ENCODE data around the gene SIGLEC1.

Gene SIGLEC1

DNA sequence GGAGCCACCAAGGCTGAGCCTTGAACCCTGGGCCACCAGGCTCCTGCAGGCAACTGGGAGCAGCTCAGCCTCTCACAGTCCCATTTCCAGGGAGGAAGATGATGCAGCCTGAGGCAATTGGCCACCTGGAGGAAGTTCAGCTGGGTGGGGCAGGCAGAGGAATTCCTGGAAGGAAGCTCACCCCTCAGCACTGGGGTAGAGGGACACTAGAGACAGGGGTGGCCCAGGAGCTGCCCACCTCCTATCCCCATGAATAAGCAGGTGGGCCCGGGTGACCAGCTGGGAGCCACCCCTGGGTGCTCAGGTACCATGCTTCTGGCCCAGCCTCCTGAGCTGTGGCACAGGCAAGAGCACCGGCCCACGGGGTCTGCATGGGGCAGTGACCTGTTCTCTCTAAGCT, 16.5 kb upstream of the SIGLEC1 start:
- CTCF ChIA-PET = interaction anchor here (0.6 to 2.1 kb wide), 2 partner anchors 13 to 800 kb away, joined by 3 to 5 read pairs; no protein-coding TSS in a partner anchor
- H3K27me3 Mint-ChIP-seq = peaks cover 83% of the 10 kb centered on the region
- H3K27ac Mint-ChIP-seq = no peak overlapping the region
- peaks cover 5% of the 10 kb centered on the region for H3K4me1 Mint-ChIP-seq
- H3K36me3 Mint-ChIP-seq = no peaks in the 10 kb centered on the region
- DNase-seq = no peak
- H3K9me3 Mint-ChIP-seq = no peaks in the 10 kb centered on the region
- no peak overlapping the region for H3K4me3 Mint-ChIP-seq

- H3K27me3 Mint-ChIP-seq = peaks cover 80% of the 10 kb centered on the region
- peaks cover 5% of the 10 kb centered on the region for H3K4me1 Mint-ChIP-seq
- H3K27ac Mint-ChIP-seq = no peak overlapping the region
- H3K9me3 Mint-ChIP-seq = no peaks in the 10 kb centered on the region
- H3K4me3 Mint-ChIP-seq = no peak overlapping the region
- DNase-seq = no peak
- H3K36me3 Mint-ChIP-seq = no peaks in the 10 kb centered on the region
- CTCF ChIA-PET = interaction anchor here (0.6 to 2.1 kb wide), 2 partner anchors 12 to 800 kb away, joined by 3 to 5 read pairs; no protein-coding TSS in a partner anchor
These were observed 16.0 kb upstream of the SIGLEC1 start for GRCh38 chr20:3728354-3728753.

DNA sequence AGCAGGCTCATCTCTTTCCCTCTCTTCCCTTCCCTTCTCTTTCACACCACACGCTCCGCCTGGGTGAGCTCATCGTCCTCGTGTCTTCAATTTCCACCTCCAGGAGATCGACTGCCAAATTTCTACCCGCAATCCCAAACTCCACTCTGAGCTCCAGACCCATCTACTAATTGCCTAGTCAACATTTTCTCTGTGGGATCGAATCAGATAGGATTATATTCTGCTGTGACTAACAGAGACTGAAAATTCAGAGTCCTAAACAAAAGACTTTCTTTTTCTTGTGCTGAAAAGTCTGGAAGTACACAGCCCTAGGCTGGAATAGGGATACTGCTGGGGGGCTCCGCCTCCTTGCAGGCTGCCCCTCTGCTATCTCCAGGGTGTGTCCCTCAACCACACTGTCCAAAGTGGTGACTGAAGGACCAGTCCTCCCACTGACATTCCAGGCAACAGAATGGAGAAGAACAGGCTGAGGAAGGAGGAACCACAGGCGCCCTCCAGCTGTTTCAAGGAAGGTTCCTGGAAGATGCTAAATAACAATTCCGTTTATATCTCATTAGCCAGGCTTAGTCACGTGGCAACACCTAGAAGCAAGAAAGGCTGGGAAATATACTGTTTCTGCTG, 15.1 kb upstream of the SIGLEC1 start:
- no peaks in the 10 kb centered on the region for H3K9me3 Mint-ChIP-seq
- H3K36me3 Mint-ChIP-seq = no peaks in the 10 kb centered on the region
- no peak overlapping the region for H3K27ac Mint-ChIP-seq
- peaks cover 79% of the 10 kb centered on the region for H3K27me3 Mint-ChIP-seq
- H3K4me1 Mint-ChIP-seq = peaks cover 5% of the 10 kb centered on the region
- no peak for DNase-seq
- CTCF ChIA-PET = interaction anchor here (0.9 to 2.1 kb wide), 2 partner anchors 11 to 17 kb away, joined by 3 to 5 read pairs; no protein-coding TSS in a partner anchor
- H3K4me3 Mint-ChIP-seq = no peak overlapping the region

DNA sequence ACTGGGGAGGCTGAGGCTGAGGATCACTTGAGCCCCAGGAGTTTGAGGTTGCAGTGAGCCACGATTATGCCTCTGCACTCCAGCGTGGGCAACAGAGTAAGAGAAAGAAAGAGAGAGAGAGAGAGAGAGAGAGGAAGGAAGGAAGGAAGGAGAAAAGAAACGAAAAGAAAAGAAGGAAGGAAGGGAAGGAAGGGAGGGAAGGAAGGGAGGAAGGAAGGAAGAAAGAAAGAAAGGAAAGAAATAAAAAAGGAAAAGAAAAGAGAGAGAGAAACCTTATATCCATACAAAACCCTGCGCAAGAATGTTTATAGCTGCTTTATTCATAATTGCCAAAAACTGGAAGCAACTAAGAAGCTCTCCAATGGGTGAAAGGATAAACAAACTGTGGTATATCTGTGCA, 12.0 kb upstream of the SIGLEC1 start:
- no peaks in the 10 kb centered on the region for H3K36me3 Mint-ChIP-seq
- peaks cover 13% of the 10 kb centered on the region for H3K4me1 Mint-ChIP-seq
- H3K27me3 Mint-ChIP-seq = peaks cover 69% of the 10 kb centered on the region
- CTCF ChIA-PET = interaction anchor here (1.1 kb wide), 1 partner anchor 13 kb away, joined by 3 read pairs; no protein-coding TSS in a partner anchor
- no peak for DNase-seq
- H3K4me3 Mint-ChIP-seq = no peak overlapping the region
- no peaks in the 10 kb centered on the region for H3K9me3 Mint-ChIP-seq
- H3K27ac Mint-ChIP-seq = no peak overlapping the region

DNA sequence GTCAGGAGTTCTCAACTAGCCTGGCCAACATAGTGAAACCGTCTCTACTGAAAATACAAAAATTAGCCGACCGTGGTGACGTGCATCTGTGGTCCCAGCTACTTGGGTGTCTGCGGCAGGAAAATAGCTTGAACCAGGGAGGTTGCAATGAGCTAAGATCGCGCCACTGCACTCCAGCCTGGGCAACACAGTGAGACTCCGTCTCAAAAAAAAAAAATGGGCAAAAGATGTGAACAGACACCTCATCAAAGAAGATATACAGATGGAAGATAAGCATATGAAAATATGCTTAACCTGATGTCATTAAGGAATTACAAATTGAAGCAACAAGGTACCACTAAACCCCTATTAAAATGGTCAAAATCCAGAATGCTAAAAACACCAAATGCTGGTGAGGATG, 10.9 kb upstream of the SIGLEC1 start:
- DNase-seq = no peak
- Mint-ChIP-seq H3K4me1 (peaks cover 13% of the 10 kb centered on the region), H3K27me3 (peaks cover 59% of the 10 kb centered on the region), H3K9me3 (no peaks in the 10 kb centered on the region), H3K4me3 (no peak overlapping the region), H3K27ac (no peak overlapping the region), H3K36me3 (no peaks in the 10 kb centered on the region)
- CTCF ChIA-PET = interaction anchor here (1.8 kb wide), 1 partner anchor 13 kb away, joined by 7 read pairs; no protein-coding TSS in a partner anchor

- no peak overlapping the region for H3K4me3 Mint-ChIP-seq
These were observed 9.5 kb upstream of the SIGLEC1 start for GRCh38 chr20:3721912-3722311.

GRCh38 chr20:3720626-3721025, 8.2 kb upstream of the SIGLEC1 start:
- H3K9me3 Mint-ChIP-seq = no peaks in the 10 kb centered on the region
- peaks cover 47% of the 10 kb centered on the region for H3K27me3 Mint-ChIP-seq
- no peak overlapping the region for H3K27ac Mint-ChIP-seq
- H3K4me3 Mint-ChIP-seq = no peak overlapping the region
- H3K36me3 Mint-ChIP-seq = no peaks in the 10 kb centered on the region
- no peak for DNase-seq
- H3K4me1 Mint-ChIP-seq = peaks cover 13% of the 10 kb centered on the region
- CTCF ChIA-PET = interaction anchor here (0.7 to 1.8 kb wide), 2 partner anchors 9 to 10 kb away, joined by 5 to 10 read pairs; no protein-coding TSS in a partner anchor

More at GRCh38 chr20:3721912-3722311, 9.5 kb upstream of the SIGLEC1 start:
- Mint-ChIP-seq H3K36me3 (no peaks in the 10 kb centered on the region), H3K4me1 (peaks cover 13% of the 10 kb centered on the region), H3K27me3 (peaks cover 45% of the 10 kb centered on the region), H3K9me3 (no peaks in the 10 kb centered on the region), H3K27ac (no peak overlapping the region)
- CTCF ChIA-PET = interaction anchor here (0.7 to 1.8 kb wide), 4 partner anchors 11 to 363 kb away, joined by 3 to 7 read pairs (median 4); no protein-coding TSS in a partner anchor
- DNase-seq = no peak

GRCh38 chr20:3720068-3720467, 7.7 kb upstream of the SIGLEC1 start:
- no peak overlapping the region for H3K27ac Mint-ChIP-seq
- no peaks in the 10 kb centered on the region for H3K9me3 Mint-ChIP-seq
- no peak for DNase-seq
- peaks cover 43% of the 10 kb centered on the region for H3K27me3 Mint-ChIP-seq
- CTCF ChIA-PET = interaction anchor here (0.7 to 1.8 kb wide), 2 partner anchors 9 to 10 kb away, joined by 5 to 10 read pairs; no protein-coding TSS in a partner anchor
- no peaks in the 10 kb centered on the region for H3K36me3 Mint-ChIP-seq
- H3K4me1 Mint-ChIP-seq = peaks cover 13% of the 10 kb centered on the region
- H3K4me3 Mint-ChIP-seq = no peak overlapping the region

DNA sequence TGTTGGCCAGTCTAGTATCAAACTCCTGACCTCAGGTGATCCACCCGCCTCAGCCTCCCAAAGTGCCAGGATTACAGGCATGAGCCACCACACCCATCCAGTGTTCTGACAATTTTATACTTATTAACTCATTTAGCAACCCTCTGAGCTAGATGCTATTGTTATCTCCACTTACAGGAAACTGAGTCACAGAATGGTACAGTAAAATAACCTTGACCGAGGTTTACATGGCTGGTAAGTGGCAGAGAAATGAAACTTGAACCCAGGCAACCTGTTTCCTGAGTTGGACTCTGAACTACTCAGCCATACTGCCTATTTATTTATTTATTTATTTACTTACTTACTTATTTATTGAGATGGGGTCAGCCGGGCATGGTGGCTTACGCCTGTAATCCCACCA, 6.6 kb upstream of the SIGLEC1 start:
- H3K9me3 Mint-ChIP-seq = no peaks in the 10 kb centered on the region
- H3K27ac Mint-ChIP-seq = no peak overlapping the region
- DNase-seq = no peak
- CTCF ChIA-PET = interaction anchor here (1.8 kb wide), 1 partner anchor 8 kb away, joined by 10 read pairs; no protein-coding TSS in a partner anchor
- peaks cover 38% of the 10 kb centered on the region for H3K27me3 Mint-ChIP-seq
- no peak overlapping the region for H3K4me3 Mint-ChIP-seq
- H3K4me1 Mint-ChIP-seq = peaks cover 13% of the 10 kb centered on the region
- no peaks in the 10 kb centered on the region for H3K36me3 Mint-ChIP-seq

DNA sequence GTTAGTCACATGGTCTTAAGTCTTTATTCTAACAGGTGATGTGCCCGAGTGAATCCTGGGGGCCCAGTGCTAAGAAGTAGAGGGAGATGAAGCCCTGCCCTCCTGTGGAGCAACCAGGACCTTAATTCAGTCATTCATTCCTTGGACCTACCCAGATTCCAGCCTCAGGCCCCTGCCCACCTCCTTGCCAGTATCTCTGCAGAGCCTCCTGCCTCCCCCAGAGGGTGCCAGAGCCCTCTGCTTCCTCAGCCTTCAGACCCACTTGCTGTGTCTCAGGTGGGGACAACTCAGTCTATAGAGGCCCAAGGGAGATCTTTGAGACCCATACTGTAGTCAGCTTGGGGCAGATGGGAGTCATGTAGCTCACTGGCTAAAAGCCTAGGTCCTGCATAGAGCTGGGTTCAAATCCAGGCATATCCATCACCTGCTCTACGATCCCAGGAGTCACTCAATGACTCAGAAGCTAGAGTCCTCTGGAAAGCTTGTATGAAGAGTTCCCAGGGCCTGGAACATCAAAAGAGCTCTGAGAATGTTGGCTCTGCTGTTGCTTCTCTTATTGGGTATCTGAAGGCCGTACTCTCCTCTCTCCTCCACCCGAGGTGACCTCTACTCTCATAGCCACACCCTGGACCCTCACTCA, 3.9 kb upstream of the SIGLEC1 start:
- Mint-ChIP-seq H3K36me3 (no peaks in the 10 kb centered on the region), H3K9me3 (no peaks in the 10 kb centered on the region), H3K4me1 (peaks cover 13% of the 10 kb centered on the region), H3K27me3 (peaks cover 29% of the 10 kb centered on the region), H3K4me3 (no peak overlapping the region), H3K27ac (no peak overlapping the region)
- DNase-seq = peak; percentile 39
- CTCF ChIA-PET = interaction anchor here (0.8 to 1.5 kb wide), 14 partner anchors 9 to 367 kb away, joined by 3 to 7 read pairs (median 4); no protein-coding TSS in a partner anchor

- H3K27me3 Mint-ChIP-seq = peaks cover 19% of the 10 kb centered on the region
- H3K27ac Mint-ChIP-seq = no peak overlapping the region
- H3K9me3 Mint-ChIP-seq = no peaks in the 10 kb centered on the region
- CTCF ChIA-PET = interaction anchor here (1.3 kb wide), 1 partner anchor 35 kb away, joined by 4 read pairs; no protein-coding TSS in a partner anchor
- no peaks in the 10 kb centered on the region for H3K4me1 Mint-ChIP-seq
- no peak for DNase-seq
- no peak overlapping the region for H3K4me3 Mint-ChIP-seq
- H3K36me3 Mint-ChIP-seq = no peaks in the 10 kb centered on the region
These were observed 1.7 kb upstream of the SIGLEC1 start for GRCh38 chr20:3714092-3714491.

GRCh38 chr20:3711484-3711941, 887 bp downstream of the SIGLEC1 start:
- CTCF ChIA-PET = interaction anchor here (0.6 to 2.6 kb wide), 33 partner anchors 8 to 1070 kb away, joined by 3 to 39 read pairs (median 4); partner anchors contain the start of gene HSPA12B
- no peaks in the 10 kb centered on the region for H3K9me3 Mint-ChIP-seq
- no peaks in the 10 kb centered on the region for H3K4me1 Mint-ChIP-seq
- DNase-seq = no peak
- H3K36me3 Mint-ChIP-seq = no peaks in the 10 kb centered on the region
- H3K27ac Mint-ChIP-seq = no peak overlapping the region
- no peak overlapping the region for H3K4me3 Mint-ChIP-seq
- peaks cover 28% of the 10 kb centered on the region for H3K27me3 Mint-ChIP-seq

DNA sequence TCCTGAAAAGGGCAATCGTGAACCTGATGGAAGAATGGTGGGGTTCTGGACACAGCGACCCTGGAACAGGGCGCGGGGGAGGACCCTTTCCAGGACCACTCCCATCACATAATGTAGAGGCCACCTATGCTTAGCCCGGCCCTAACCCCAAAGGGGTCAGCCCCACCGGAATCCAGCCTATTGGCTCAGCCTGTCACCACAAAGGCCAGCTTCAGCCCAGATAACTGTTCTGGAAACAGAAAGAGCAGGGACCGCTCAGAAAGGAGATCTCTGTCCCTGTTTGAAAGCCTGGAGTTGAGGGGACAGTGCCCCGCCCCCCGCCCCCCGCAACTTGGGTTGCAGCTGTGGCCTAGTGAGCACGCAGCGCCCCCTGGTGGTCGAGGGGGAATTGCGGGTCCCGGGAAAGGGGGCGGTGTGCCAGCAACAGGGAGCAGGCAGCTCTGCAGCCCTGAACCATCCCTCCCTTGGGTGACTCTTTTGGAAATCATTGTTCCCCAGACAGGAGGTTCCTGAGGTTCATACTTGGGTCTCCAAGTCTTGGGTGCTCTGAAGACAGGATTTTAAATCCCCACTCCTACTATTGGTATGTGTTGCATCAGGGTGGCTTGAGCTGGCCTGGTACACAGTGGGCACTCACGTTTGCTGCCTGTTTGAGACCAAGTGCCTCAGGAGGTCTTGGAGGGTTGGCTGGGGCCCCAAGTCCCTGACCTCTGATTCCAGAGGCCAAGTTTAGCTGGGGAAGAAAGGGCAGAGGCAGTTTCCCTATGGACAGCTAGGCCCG, 1.5 kb downstream of the SIGLEC1 start:
- Mint-ChIP-seq H3K4me3 (no peak overlapping the region), H3K9me3 (no peaks in the 10 kb centered on the region), H3K4me1 (no peaks in the 10 kb centered on the region), H3K27ac (no peak overlapping the region), H3K36me3 (no peaks in the 10 kb centered on the region), H3K27me3 (peaks cover 23% of the 10 kb centered on the region)
- peak; percentile 81 for DNase-seq
- CTCF ChIA-PET = interaction anchor here (0.6 to 2.6 kb wide), 38 partner anchors 8 to 1070 kb away, joined by 3 to 39 read pairs (median 4); partner anchors contain the start of gene HSPA12B

Measured in activated naive CD4-positive, alpha-beta T cell treated with anti-CD3 and anti-CD28 coated beads, Interleukin-2, amount 10 ng/mL, durations not matched to agents 7 days and 5 days (primary cell).